Gastrocnemius medialis (tissue), 4 donors: ENCODE results near the gene BACE2.

ENCODE experiments used
- CTCF ChIP-seq, 5 experiments: fragments of 450-650 bp in 3 of 5; fragments of 200-600 bp in 2 of 5; sonication (generic) in 2 of 5; IDR thresholded peaks in 4 of 5; conservative IDR thresholded peaks in 1 of 5; 1 replicate in 4 of 5; 2 replicates in 1 of 5; pipeline ENCODE4 v1.5.1; 2016 to 2019; ENCODE audit warnings: antibody characterized with exemption in 5 of 5, mild to moderate bottlenecking in 3 of 5, moderate library complexity in 3 of 5
- POLR2A ChIP-seq, 2 donors: fragments of 450-650 bp; IDR thresholded peaks; one replicate each; pipeline ENCODE4 v1.6.1; 2017; ENCODE audit warnings: antibody characterized with exemption in 2 of 2, mild to moderate bottlenecking in 2 of 2, moderate library complexity in 2 of 2

- TF ChIP-seq CTCF (IDR thresholded peaks at IDR 0.05 in 4 of 5, conservative IDR thresholded peaks at IDR 0.05 in 1 of 5) (no peak), POLR2A (IDR thresholded peaks at IDR 0.05) (no peak)
These were observed 68.5 kb downstream of the BACE2 start for GRCh38 chr21:41236352-41236973.
